PFSK-1 (cell line): Measurements from ENCODE around the gene ADAMTSL5.

Experiments
- FOXP2 ChIP-seq: optimal IDR thresholded peaks from 2 replicates; pipeline ENCODE3; 2011; ENCODE audit warnings: borderline replicate concordance, control low read depth, inconsistent platforms; ENCODE audit not compliant: insufficient read depth; ENCODE audit errors: extremely low read length, extremely low read depth
- POLR2AphosphoS5 ChIP-seq: IDR thresholded peaks from 2 replicates; pipeline ENCODE4 v1.6.1; 2012; ENCODE audit warnings: low read depth, mild to moderate bottlenecking, control low read depth, low read length, moderate library complexity
- REST ChIP-seq, 2 experiments: IDR thresholded peaks; 2 replicates each; pipeline versions ENCODE4 v1.6.1 to v1.8.0; 2011 to 2012; ENCODE audit warnings: low read depth in 2 of 2, low read length in 2 of 2, control low read depth in 1 of 2, inconsistent platforms in 1 of 2, mild to moderate bottlenecking in 1 of 2, moderate library complexity in 1 of 2; ENCODE audit not compliant: insufficient read depth in 1 of 2
- TAF1 ChIP-seq: IDR thresholded peaks from 2 replicates; pipeline ENCODE4 v1.6.1; 2012; ENCODE audit warnings: low read length, control low read depth, borderline replicate concordance; ENCODE audit not compliant: insufficient read depth

- TF ChIP-seq REST (IDR thresholded peaks at IDR 0.05; ENCODE audit: insufficient read depth in 1 of 2, low read depth in 2 of 2, low read length in 2 of 2) (no peak), POLR2AphosphoS5 (no peak), TAF1 (no peak), FOXP2 (no peak)
These were observed 5.7 kb upstream of the ADAMTSL5 start for GRCh38 chr19:1518471-1518870.
